SHP77 treated with DMSO at 0.1 percent for 48 hours (cell line): ENCODE measurements around the gene FOXO6.

Source experiments
- DNase-seq: peaks from one replicate; lab custom pipeline; 2025; lab: John Stamatoyannopoulos, UW

Gene FOXO6

DNA sequence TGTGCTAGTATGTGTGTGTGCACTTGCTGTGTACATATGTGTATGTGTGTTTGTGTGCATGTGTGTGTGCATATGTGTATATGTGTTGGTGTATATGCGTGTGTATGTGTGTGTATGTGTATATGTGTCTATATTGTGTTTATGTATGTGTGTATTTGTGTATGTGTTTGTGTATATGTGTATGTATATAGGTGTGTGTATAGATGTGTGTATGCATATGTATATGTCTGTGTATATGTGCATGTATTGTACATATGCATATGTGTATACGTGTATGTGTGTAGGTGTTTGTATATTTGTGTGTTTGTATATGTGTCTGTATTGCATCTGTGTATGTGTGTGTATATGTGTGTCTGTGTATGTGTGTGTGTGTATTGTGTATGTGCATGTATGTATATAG is 64.1 kb downstream of the FOXO6 start:
- no peak for DNase-seq

DNA sequence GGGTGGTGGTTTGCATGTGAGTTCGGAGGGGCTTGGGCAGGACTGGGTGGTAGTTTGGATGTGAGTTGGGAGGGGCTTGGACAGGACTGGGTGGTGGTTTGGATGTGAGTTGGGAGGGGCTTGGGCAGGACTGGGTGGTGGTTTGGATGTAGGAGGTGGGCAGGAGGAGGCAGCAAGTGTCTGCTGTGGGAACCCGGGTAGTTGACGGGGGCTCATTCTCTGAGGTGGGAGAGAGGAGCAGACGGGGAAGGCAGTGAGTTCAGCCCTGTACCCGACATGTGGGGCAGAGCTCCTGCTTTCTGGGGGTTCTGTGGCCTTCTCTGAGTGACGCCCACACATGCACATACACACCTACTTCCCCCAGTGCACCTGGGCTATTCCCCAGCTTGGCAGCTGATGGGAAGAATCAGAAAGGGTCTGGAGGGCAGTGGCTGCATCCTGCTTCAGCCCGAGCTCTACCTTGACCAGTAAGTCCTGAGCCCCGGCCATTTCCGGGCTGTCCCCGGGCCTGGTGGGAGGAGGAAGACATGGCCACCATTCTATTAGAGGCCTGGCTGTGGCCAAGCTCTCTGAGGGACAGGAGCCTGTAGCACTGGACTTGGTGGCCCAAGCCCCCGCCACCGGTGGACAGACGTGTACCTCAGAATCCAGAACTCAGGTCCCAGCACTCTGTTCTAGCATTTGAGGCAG is 65.1 kb downstream of the FOXO6 start:
- no peak for DNase-seq

DNA sequence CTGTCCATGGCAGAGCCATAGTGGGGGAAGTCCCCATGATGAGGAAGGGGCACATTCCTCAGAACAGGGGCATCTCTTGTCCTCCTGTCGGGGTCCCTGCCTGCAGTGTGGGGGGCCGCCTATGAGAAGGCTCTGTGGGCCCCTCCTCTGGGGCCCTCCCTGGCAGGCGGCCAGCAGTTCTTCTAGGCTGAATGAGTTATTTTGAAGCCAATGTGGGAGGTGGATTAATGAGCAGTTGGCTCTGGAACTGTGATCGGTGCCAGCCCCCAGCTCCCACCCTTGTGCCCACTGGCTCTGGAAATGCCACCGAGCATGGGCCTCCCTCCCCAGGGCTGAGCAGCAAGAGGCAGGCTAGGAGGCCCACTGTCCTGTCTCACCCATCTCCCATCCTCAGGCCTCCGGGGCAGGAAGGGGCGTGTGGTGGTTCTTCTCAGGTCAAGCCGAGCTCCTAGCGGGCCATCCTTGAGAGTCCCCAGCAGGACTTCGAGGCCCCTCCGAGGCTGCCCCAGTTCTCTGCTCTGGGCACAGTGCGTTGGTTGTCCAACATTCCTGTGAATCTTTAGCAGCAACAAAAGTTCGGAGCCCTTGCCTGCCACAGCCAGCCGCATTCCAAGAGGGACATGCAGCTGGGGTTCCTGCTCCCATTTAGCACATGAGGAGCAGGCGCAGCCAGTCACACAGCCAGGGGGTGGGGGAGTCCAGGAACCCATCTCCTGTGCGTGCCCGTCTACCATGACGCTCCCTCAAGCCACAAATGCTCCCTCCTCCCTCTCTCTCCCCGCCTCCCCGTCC is 66.1 kb downstream of the FOXO6 start:
- DNase-seq: no peak

DNA sequence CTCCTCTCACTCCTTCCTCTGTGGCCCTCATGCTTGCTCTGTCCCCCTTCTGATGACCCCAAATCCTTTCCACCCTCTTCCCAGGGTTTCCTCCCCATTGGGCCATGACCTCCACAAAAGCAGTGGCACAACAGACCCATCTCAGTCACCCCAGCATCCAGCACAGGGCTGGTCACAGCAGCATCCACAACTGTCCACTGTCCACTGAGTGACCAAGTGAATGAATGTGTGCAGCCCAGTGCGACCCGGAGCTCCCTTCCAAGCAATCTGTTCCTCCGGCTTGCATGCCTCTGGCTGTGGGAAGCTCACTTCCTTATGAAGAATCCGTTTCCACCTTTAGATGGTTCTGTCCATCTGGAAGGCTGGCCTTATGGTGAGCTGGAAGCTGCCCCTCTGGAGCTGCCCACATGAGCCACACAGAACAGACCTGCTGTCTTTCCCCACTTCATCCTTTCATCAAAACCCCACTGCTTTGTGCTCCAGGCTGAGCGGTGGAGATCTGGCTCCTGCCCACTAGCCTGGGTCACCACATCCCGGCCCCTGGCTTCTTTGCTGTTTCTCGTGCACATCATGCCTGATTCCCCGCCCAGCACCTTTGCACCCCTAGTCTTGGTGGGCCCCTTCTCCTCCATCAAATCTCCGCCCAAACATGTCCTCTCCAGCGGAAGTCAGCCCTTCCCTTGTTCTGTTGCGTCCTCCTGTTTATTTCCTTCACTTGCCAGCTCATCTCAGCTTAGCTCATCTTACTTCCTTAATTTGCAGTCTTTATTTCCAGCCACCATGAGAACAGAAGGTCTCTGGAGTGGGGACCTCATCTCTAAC is 66.9 kb downstream of the FOXO6 start:
- DNase-seq: no peak

DNA sequence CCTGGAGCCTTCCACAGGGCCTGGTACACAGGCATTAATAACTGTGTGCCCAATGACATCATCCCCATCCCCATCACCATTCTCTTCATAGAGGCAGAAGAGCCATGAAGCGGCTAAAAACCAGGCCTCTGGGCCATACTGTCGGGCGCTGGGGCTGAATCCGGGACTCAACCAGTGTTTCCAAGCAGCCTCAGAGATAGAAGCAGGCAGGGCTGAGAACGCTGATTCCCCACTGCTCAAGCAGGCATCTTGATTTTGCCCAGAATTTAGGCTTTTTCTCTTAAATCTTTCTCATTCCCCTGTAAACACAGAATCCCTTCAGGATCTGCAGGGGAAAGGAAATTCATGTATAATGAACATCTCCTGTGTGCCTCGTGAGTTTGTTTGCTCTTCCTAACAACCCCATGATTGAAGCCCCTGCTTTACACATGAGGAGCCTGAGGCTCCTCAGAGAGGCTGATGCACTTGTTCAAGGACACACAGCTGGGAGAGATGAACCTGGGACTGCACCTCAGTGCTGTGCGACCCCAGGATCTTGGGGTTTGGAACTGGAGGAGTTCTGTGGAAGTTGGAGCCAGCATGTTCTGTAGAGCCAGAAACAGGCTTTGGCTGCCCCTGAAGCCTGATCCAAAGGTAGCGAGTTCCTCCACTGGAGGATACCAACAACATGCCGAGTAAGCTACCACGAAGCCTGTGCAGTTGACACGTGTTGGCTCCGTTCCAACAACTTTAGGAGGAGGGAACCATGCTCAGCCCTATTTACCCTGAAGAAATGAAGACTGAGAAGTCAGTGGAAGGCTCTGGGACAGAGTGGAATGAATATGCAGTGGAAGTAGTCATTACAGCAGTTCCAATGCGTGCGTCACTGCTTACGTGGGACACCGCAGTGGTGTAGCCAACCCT is 67.8 kb downstream of the FOXO6 start:
- DNase-seq: no peak

DNA sequence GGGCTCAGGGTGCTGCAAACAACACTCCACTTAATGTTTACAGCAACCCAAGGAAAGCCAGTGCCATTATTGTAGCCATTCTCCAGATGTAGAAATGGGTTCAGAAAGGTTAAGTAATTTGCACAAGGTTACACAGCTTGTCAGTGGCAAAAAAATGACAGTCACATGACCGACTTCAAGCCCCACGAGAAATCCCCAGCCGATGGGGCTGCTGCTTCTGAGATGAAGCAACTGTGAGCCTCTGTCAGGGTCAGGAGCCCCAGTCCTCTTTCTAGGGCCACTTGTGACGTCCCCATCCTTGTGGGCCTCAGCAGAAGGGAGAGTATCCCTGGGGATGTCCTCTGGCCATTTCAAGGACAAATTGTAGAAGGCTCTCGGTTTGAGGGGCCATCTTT is 68.4 kb downstream of the FOXO6 start:
- no peak for DNase-seq

DNA sequence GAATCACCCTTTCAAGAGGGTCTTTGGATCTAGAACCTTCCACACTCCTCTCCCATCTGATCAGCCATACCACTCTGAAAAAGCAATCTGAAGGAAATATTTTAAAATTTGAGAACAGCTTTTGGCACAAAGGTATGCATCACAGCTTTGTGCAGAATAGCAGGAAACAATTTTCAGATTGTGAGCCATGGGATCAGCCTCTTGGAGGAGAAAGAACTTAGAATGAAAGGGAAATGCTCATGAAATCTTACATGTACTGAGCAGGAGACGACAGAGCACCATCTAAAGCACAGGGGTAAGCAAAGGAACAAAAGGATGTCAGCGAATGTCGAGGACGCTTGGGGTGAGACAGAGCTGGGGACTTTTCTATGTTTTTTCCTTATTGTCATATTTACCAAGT is 68.8 kb downstream of the FOXO6 start:
- DNase-seq: no peak

DNA sequence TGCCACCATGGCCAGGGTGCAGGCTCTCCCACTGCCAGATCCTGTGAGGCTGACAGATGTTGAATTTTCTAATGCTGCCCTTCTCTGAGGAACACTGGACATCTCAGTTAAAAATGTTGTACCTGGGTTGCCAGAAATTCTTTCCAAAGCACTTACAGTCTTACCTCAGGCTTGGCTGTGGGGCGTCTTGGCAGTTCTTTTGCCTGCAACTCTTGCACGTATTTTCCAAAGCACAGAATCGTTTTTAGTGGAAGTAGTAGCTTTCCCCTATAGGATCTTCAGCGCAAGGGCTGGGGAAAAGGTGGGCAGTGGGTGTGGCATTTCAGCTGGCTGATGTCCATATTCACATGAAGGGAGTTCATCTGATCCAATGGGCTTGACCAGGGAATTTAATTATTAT is 69.3 kb downstream of the FOXO6 start:
- DNase-seq: no peak

DNA sequence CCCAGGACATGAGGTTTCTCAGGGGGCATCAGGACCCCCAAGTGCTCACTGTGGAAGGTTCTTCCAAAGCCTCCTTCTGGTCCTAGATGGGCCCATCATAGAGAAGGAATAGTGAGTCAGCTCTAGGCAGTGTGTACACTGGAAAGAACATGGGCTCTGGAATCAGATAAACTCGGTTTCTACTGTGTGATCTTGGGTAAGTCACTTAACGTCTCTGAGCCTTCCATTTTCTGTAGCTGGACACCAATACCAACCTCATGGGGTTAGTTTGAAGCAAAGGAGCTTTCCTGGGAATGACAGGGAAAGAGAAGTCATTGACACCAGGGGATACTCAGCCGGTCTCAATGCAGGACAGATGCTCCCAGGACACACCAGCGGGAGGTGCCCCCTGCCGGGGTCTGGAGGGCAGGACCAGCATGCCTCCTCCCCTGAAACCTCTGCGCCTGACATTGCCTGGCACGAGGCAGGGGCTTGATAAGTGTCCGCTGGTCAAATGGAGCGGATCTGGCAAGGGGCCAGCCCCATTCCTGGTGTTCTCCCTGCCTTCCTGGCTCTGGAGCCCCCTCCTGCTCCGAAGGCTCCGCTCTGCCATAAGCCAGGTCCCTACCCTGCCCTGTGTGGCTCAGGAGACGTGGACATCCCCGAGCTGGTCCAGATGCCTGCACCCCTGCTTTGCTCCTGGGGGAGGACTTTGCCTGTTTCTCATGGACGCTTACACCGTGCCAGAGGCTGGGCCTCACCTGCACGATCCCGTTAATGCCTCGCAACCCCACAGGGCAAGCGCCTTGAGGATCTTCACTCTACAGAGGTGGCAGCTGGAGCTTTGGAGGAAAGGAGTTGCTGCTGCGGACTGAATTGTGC is 70.5 kb downstream of the FOXO6 start:
- no peak for DNase-seq
